ENCODE data around the gene MBIP. TPM values are rescaled to one million over a fixed set of nuclear protein-coding genes. Genes with fewer than 3 reads are reported as not detected.

MBIP gene
- total RNA-seq, 4 donors from 2014 or later = 18.7 to 33.4 (median 28.9) TPM

DNA sequence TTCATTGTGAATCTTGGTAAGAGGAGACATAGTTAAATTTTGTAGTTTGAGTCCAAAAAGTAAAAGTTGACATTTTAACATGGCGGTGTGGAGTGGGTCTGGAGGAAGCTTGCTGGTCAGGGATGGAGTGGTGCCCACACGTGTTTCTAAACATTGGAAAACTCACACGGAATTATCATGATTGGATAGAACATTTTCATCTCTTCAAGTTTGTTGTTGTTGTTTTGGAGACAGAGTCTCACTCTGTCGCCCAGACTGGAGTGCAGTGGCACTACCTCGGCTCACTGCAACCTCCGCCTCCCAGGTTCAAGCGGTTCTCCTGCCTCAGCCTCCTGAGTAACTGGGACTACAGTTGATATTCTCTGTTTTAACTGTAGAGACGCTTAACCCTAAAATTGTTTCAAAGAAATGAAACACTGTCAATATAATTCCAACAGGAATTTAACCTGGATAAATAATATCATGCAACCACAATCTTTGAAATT lies 502 bp upstream of the MBIP start:
- DNase-seq = no peak
- no peaks in the 10 kb centered on the region for H3K27me3 ChIP-seq
- peak overlapping the region in 1 of 2 donors; percentile 78 for H3K27ac ChIP-seq
- H3K4me1 ChIP-seq = no peaks in the 10 kb centered on the region
- intact Hi-C loops (cut with DNase I; ENCODE audit: low total_unique reads) = no loop called here
- no peaks in the 10 kb centered on the region for H3K36me3 ChIP-seq
- TF ChIP-seq, protein P1, sequence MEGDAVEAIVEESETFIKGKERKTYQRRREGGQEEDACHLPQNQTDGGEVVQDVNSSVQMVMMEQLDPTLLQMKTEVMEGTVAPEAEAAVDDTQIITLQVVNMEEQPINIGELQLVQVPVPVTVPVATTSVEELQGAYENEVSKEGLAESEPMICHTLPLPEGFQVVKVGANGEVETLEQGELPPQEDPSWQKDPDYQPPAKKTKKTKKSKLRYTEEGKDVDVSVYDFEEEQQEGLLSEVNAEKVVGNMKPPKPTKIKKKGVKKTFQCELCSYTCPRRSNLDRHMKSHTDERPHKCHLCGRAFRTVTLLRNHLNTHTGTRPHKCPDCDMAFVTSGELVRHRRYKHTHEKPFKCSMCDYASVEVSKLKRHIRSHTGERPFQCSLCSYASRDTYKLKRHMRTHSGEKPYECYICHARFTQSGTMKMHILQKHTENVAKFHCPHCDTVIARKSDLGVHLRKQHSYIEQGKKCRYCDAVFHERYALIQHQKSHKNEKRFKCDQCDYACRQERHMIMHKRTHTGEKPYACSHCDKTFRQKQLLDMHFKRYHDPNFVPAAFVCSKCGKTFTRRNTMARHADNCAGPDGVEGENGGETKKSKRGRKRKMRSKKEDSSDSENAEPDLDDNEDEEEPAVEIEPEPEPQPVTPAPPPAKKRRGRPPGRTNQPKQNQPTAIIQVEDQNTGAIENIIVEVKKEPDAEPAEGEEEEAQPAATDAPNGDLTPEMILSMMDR (IDR thresholded peaks at IDR 0.05) = no peak
- TF ChIP-seq POLR2A (IDR thresholded peaks at IDR 0.05) = no peak
- H3K4me3 ChIP-seq = peak overlapping the region; percentile 55 to 80
- no peaks in the 10 kb centered on the region for H3K9me3 ChIP-seq

DNA sequence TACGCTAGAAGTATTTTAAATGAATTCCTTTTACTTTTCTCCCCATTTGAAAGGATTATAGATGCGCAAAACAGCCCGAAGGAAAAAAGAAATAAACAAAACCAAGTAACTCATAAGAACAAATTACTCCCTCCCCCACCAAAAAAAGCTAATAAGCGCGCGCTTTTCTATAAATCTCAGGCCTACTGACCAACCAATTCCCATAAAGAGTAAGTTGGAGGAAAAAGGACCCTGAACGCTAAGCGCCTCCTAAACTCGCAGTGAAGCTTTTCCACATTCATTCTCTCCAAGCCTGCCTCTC lies 588 bp downstream of the MBIP start:
- no peaks in the 10 kb centered on the region for H3K9me3 ChIP-seq
- H3K4me3 ChIP-seq = peak overlapping the region; percentile 55 to 80
- TF ChIP-seq POLR2A (IDR thresholded peaks at IDR 0.05) = no peak
- TF ChIP-seq, protein P1 (IDR thresholded peaks at IDR 0.05) = no peak
- H3K27ac ChIP-seq = peak overlapping the region; percentile 60 to 78
- no peaks in the 10 kb centered on the region for H3K27me3 ChIP-seq
- intact Hi-C loops (cut with DNase I; ENCODE audit: low total_unique reads) = no loop called here
- H3K36me3 ChIP-seq = no peaks in the 10 kb centered on the region
- no peaks in the 10 kb centered on the region for H3K4me1 ChIP-seq
- DNase-seq = no peak

DNA sequence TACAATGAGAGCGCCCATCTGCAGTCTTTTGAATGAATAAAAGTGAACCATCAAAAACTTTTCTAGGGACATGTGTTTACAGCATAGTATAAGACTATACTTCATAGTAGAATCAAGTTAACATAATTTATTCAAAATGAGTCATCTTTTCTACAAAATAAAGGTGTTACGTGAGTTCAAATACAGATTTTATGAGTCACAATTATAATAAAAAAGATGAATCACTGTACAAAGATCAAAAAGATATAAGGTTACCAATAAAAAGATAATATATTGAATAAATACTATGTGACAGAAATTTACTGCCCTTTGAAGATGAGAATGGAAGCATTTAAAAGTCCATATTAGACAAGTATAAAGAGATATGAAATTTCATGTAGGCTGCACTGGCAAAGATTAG lies 2.8 kb downstream of the MBIP start:
- intact Hi-C loops (cut with DNase I; ENCODE audit: low total_unique reads) = no loop called here

DNA sequence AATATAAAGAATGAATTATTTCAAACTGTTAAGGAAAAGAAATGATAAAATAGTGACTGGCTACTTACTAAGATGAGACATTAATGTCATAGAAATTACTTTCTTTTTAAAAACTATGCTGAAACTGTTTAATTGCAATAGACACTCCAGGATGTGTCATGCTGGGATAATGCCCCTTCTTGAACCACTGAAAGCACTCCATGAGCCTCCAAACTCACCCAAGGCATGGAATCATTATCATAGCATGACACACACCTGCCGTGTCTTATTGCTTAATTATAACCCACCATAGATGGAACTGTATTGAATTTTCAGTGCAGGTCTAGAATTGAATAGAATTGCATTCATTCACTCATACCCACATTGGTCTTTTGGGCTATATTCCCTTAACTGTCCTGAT lies 4.3 kb downstream of the MBIP start:
- Histone ChIP-seq H3K4me1 (no peaks in the 10 kb centered on the region), H3K27me3 (no peaks in the 10 kb centered on the region), H3K4me3 (no peak overlapping the region), H3K9me3 (no peaks in the 10 kb centered on the region), H3K36me3 (no peaks in the 10 kb centered on the region), H3K27ac (no peak overlapping the region)
- no peak for DNase-seq
- TF ChIP-seq, protein P1 (IDR thresholded peaks at IDR 0.05) = no peak
- TF ChIP-seq POLR2A (IDR thresholded peaks at IDR 0.05) = no peak
- intact Hi-C loops (cut with DNase I; ENCODE audit: low total_unique reads) = no loop called here

More for the DNA sequence above, 2.8 kb downstream of the MBIP start:
- Histone ChIP-seq H3K9me3 (no peaks in the 10 kb centered on the region), H3K4me3 (no peak overlapping the region), H3K36me3 (no peaks in the 10 kb centered on the region), H3K27ac (no peak overlapping the region), H3K4me1 (no peaks in the 10 kb centered on the region), H3K27me3 (no peaks in the 10 kb centered on the region)
- DNase-seq = no peak
- TF ChIP-seq POLR2A (IDR thresholded peaks at IDR 0.05) = no peak
- TF ChIP-seq, protein P1 (IDR thresholded peaks at IDR 0.05) = no peak

DNA sequence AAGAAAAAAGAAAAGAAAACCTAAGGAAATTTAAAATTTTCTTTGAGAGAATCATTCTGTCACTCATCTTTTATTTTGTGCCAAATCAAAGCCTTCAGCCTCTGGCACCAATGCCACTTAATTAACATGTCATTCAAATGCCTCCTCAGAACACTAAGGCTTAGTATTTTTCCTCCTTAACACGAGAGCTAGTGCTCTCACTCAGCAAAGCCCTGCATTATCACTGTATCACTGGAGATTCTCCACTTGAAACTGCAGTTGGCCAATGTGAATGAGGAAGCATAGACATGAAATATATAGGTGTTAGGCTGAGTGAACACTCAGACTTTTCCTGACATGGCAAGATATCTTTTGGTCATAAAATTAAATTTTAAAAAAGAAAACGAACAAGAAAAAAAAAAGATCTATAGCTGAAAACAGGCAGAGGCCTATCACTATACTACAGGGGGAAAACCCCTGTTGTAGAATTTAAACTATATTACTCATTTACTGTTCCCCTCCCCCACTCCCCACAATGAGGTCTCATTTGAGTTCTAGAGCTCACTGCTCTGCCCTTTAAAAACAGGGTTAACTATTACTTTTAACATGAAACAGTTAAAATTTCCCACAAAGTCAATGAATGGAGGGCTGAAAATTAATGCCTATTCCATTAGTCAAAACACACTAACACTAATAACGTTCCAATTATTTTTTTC lies 5.1 kb downstream of the MBIP start:
- intact Hi-C loops (cut with DNase I; ENCODE audit: low total_unique reads) = no loop called here
- no peak for DNase-seq
- no peak overlapping the region for H3K27ac ChIP-seq
- no peak for TF ChIP-seq POLR2A (IDR thresholded peaks at IDR 0.05)
- TF ChIP-seq, protein P1 (IDR thresholded peaks at IDR 0.05) = no peak
- no peaks in the 10 kb centered on the region for H3K9me3 ChIP-seq
- no peaks in the 10 kb centered on the region for H3K4me1 ChIP-seq
- H3K4me3 ChIP-seq = no peak overlapping the region
- no peaks in the 10 kb centered on the region for H3K36me3 ChIP-seq
- H3K27me3 ChIP-seq = no peaks in the 10 kb centered on the region
